HepG2 (cell line): ENCODE measurements around the gene THADA. TPM values are rescaled to one million over a fixed set of nuclear protein-coding genes. Genes with fewer than 3 reads are reported as not detected.

Source experiments
- FOXK1 ChIP-seq: sonication (generic); formaldehyde crosslinking; IDR thresholded peaks from 2 replicates; pipeline ENCODE4 v1.4.0; 2020; ENCODE audit warnings: low read depth, missing genetic modification reagents, borderline replicate concordance
- HBP1 ChIP-seq: IDR thresholded peaks from 2 replicates; pipeline ENCODE4 v1.6.1; 2016; ENCODE audit warnings: low read depth, control low read depth
- HMGXB4 ChIP-seq, 2 experiments: sonication (generic) in 1 of 2; formaldehyde crosslinking in 1 of 2; IDR thresholded peaks; 2 replicates each; pipeline versions ENCODE4 v1.4.0 to v1.6.1; 2018 to 2020; ENCODE audit warnings: missing genetic modification reagents in 2 of 2, borderline replicate concordance in 1 of 2, low read depth in 1 of 2, mild to moderate bottlenecking in 1 of 2, missing biosample characterization in 1 of 2
- JUND ChIP-seq: sonication (generic); formaldehyde crosslinking; IDR thresholded peaks from 2 replicates; pipeline ENCODE4 v1.8.0; 2022; ENCODE audit warnings: mild to moderate bottlenecking, missing genetic modification reagents
- PRDM10 ChIP-seq: sonication (generic); formaldehyde crosslinking; IDR thresholded peaks from 2 replicates; pipeline ENCODE4 v1.4.0; 2020; ENCODE audit warnings: low read depth, missing genetic modification reagents
- TEF ChIP-seq: sonication (generic); formaldehyde crosslinking; IDR thresholded peaks from 2 replicates; pipeline ENCODE4 v1.5.0; 2020; ENCODE audit warnings: missing genetic modification reagents
- TFE3 ChIP-seq: IDR thresholded peaks from 2 replicates; pipeline ENCODE4 v1.6.1; 2016
- TOE1 ChIP-seq: sonication (generic); formaldehyde crosslinking; IDR thresholded peaks from 2 replicates; pipeline ENCODE4 v1.4.0; 2020; ENCODE audit warnings: mild to moderate bottlenecking, missing genetic modification reagents
- ZBTB34 ChIP-seq: sonication (generic); formaldehyde crosslinking; IDR thresholded peaks from 2 replicates; pipeline ENCODE4 v1.8.0; 2022; ENCODE audit warnings: mild to moderate bottlenecking, missing genetic modification reagents
- ZFP37 ChIP-seq: sonication (generic); formaldehyde crosslinking; IDR thresholded peaks from 2 replicates; pipeline ENCODE4 v1.4.0; 2020; ENCODE audit warnings: missing genetic modification reagents, borderline replicate concordance
- ZFP91 ChIP-seq: sonication (generic); formaldehyde crosslinking; IDR thresholded peaks from 2 replicates; pipeline ENCODE4 v1.9.0; 2022; ENCODE audit warnings: missing genetic modification reagents, mild to moderate bottlenecking, borderline replicate concordance
- ZNF263 ChIP-seq: sonication (generic); formaldehyde crosslinking; IDR thresholded peaks from 2 replicates; pipeline ENCODE4 v1.4.0; 2020; ENCODE audit warnings: missing genetic modification reagents
- ZNF558 ChIP-seq: sonication (generic); formaldehyde crosslinking; IDR thresholded peaks from 2 replicates; pipeline ENCODE4 v1.9.0; 2022; ENCODE audit warnings: mild to moderate bottlenecking, missing genetic modification reagents, borderline replicate concordance
- ZNF614 ChIP-seq: IDR thresholded peaks from 2 replicates; pipeline ENCODE4 v1.6.1; 2018; ENCODE audit warnings: missing biosample characterization, missing genetic modification reagents, inconsistent platforms, borderline replicate concordance
- polyA plus RNA-seq, 8 experiments: library from polyadenylated mRNA; depleted of rRNA in 3 of 8; stranded (reverse) in 7 of 8; unstranded in 1 of 8; fragments of >200 nt; fragmentation: Illumina TruSeq in 4 of 8; extraction: Trizol in 4 of 8; gene quantifications; 2 replicates each; pipeline versions ENCODE4 v1.2.1 to v1.2.3, GENCODE V29; 2011 to 2016; ENCODE audit warnings: low read depth in 4 of 8, missing spikeins in 1 of 8, mixed read lengths in 1 of 8; ENCODE audit not compliant: insufficient read depth in 1 of 8
- total RNA-seq, 5 experiments: library from RNA; depleted of rRNA; stranded (reverse); fragments of >200 nt; fragmentation: Illumina TruSeq; extraction: Trizol; gene quantifications; 2 replicates each; pipeline ENCODE4 v1.2.3, GENCODE V29; 2016; ENCODE audit warnings: low read depth in 1 of 5

The THADA gene
- total and polyA plus RNA-seq, 2 of the 13 experiments (the other 11 are each of a cell fraction or from before 2014, with no cell fraction given), result 12.7 to 21.7 TPM

GRCh38 chr2:43221763-43222474 lies 373.9 kb downstream of the THADA start (continued):
- TF ChIP-seq PRDM10 (CRISPR knock-in tag) (peak; percentile 81), HMGXB4 (CRISPR knock-in tag; IDR thresholded peaks at IDR 0.05; ENCODE audit: borderline replicate concordance in 1 of 2, low read depth in 1 of 2) (peak; percentile 49 to 69), ZFP37 (CRISPR knock-in tag) (peak; percentile 90; the same call in 1 of the 2 replicates), ZNF614 (CRISPR knock-in tag) (peak; percentile 78; the same call in 1 of the 2 replicates), TEF (CRISPR knock-in tag) (no peak), TOE1 (CRISPR knock-in tag) (no peak; the same call in 1 of the 2 replicates), ZNF558 (no peak), ZNF263 (CRISPR knock-in tag) (peak; percentile 55), JUND (CRISPR knock-in tag) (peak; percentile 87), FOXK1 (CRISPR knock-in tag) (peak; percentile 69; the same call in 1 of the 2 replicates), HBP1 (CRISPR knock-in tag) (peak; percentile 89; the same call in 1 of the 2 replicates), ZFP91 (peak; percentile 57; the same call in 1 of the 2 replicates), TFE3 (CRISPR knock-in tag) (peak; percentile 97), ZBTB34 (no peak)
